ENCODE results near the gene TNNI3. TPM values are rescaled to one million over a fixed set of nuclear protein-coding genes. Genes with fewer than 3 reads are reported as not detected.

TNNI3 gene
- total and polyA plus RNA-seq, 10 of the 15 experiments (the other 5 are each of a cell fraction or from before 2014, with no cell fraction given) = not detected

GRCh38 chr19:55198651-55199050, 41.1 kb upstream of the TNNI3 start:
- CTCF ChIA-PET = interaction anchor here (0.6 kb wide), 1 partner anchor 644 kb away, joined by 3 read pairs; no protein-coding TSS in a partner anchor

More at GRCh38 chr19:55198651-55199050, 41.1 kb upstream of the TNNI3 start:
- Histone ChIP-seq H3K27me3 (replicated peaks in 1 of 2; ENCODE audit: control insufficient read depth in 2 of 2, insufficient read depth in 2 of 2, low read length in 1 of 2) (no peaks in the 10 kb centered on the region; a peak in 1 of 4 replicates), H4K20me1 (ENCODE audit: control insufficient read depth, insufficient read depth) (no peaks in the 10 kb centered on the region), H3K4me1 (ENCODE audit: control insufficient read depth, insufficient read depth, low read length) (no peaks in the 10 kb centered on the region), H3K9ac (ENCODE audit: control insufficient read depth, insufficient read depth, low read length) (no peak overlapping the region), H2AFZ (ENCODE audit: control insufficient read depth, low read depth, low read length) (no peak overlapping the region), H3K79me2 (ENCODE audit: control insufficient read depth, insufficient read depth, low read length) (no peaks in the 10 kb centered on the region), H3K9me3 (replicated peaks; ENCODE audit: control insufficient read depth, insufficient read depth, low read length) (no peaks in the 10 kb centered on the region), H3K4me3 (no peak overlapping the region), H3K4me2 (ENCODE audit: control insufficient read depth, insufficient read depth) (no peak overlapping the region), H3K36me3 (ENCODE audit: control insufficient read depth in 2 of 2, insufficient read depth in 2 of 2, low read length in 1 of 2) (no peaks in the 10 kb centered on the region), H3K27ac (ENCODE audit: control insufficient read depth, insufficient read depth) (no peak overlapping the region)
- intact Hi-C loops (cut with micrococcal nuclease; ENCODE audit: unreplicated experiment) = no loop called here
- in situ Hi-C loops (cut with MboI) = no loop called here
- DNase-seq (ENCODE audit: low read depth, low spot score) (no peak), FAIRE-seq (no peak), ATAC-seq (no peak)
- 14% methylated on average over 5 of the region's 5 CpGs for WGBS (ENCODE audit: insufficient coverage, insufficient replicate concordance, low lambda C conversion rate, missing lambda C conversion rate)
- POLR2A ChIA-PET = no interaction called here
- TF ChIP-seq PML (IDR thresholded peaks at IDR 0.05; ENCODE audit: low read length) = no peak
- TF ChIP-seq NFYB (IDR thresholded peaks at IDR 0.05; ENCODE audit: insufficient read depth, low read depth, low read length) = no peak
- peak; percentile 64; the same call in 1 of the 2 replicates for TF ChIP-seq REST (IDR thresholded peaks at IDR 0.05; ENCODE audit: low read depth, low read length)
- no peak for TF ChIP-seq RBBP5 (conservative IDR thresholded peaks at IDR 0.05)
- no TSS peak for BruUV-seq (replicated peaks)
- SMC1A ChIA-PET (ENCODE audit: uncharacterized antibody, unreplicated experiment) = interaction anchor here (0.7 kb wide), 1 partner anchor 140 kb away, joined by 3 read pairs; no protein-coding TSS in a partner anchor
- RAD21 ChIA-PET (ENCODE audit: unreplicated experiment) = interaction anchor here (0.6 kb wide), 1 partner anchor 121 kb away, joined by 4 read pairs; no protein-coding TSS in a partner anchor

Data from GM12878 (cell line).